Measurements from ENCODE around the gene APEH. TPM values are rescaled to one million over a fixed set of nuclear protein-coding genes. Genes with fewer than 3 reads are reported as not detected.

APEH gene
- total RNA-seq, 1 donor, result 87.7 TPM

- H3K4me3 ChIP-seq (ENCODE audit: low read depth, low read length), result no peak overlapping the region
- no peak for DNase-seq (ENCODE audit: low read depth)
- no peak for TF ChIP-seq CTCF (IDR thresholded peaks at IDR 0.05; ENCODE audit: insufficient read depth, low read length)
Observed at GRCh38 chr3:49641292-49641691, 32.9 kb upstream of the APEH start.

GRCh38 chr3:49641921-49642707 is 32.0 kb upstream of the APEH start:
- H3K4me3 ChIP-seq (ENCODE audit: low read depth, low read length), result no peak overlapping the region
- no peak for TF ChIP-seq CTCF (IDR thresholded peaks at IDR 0.05; ENCODE audit: insufficient read depth, low read length)
- no peak for DNase-seq (ENCODE audit: low read depth)

- DNase-seq (ENCODE audit: low read depth), result no peak
- no peak overlapping the region for H3K4me3 ChIP-seq (ENCODE audit: low read depth, low read length)
- TF ChIP-seq CTCF (IDR thresholded peaks at IDR 0.05; ENCODE audit: insufficient read depth, low read length), result no peak
Observed at GRCh38 chr3:49642708-49643145, 31.4 kb upstream of the APEH start.

GRCh38 chr3:49644684-49645083 is 29.5 kb upstream of the APEH start:
- TF ChIP-seq CTCF (IDR thresholded peaks at IDR 0.05; ENCODE audit: insufficient read depth, low read length), result no peak
- no peak for DNase-seq (ENCODE audit: low read depth)
- H3K4me3 ChIP-seq (ENCODE audit: low read depth, low read length), result no peak overlapping the region

GRCh38 chr3:49646236-49646635 is 27.9 kb upstream of the APEH start:
- DNase-seq (ENCODE audit: low read depth), result no peak
- no peak for TF ChIP-seq CTCF (IDR thresholded peaks at IDR 0.05; ENCODE audit: insufficient read depth, low read length)

GRCh38 chr3:49647741-49648140 is 26.4 kb upstream of the APEH start:
- no peak for TF ChIP-seq CTCF (IDR thresholded peaks at IDR 0.05; ENCODE audit: insufficient read depth, low read length)
- DNase-seq (ENCODE audit: low read depth), result no peak
- no peak overlapping the region for H3K4me3 ChIP-seq (ENCODE audit: low read depth, low read length)

More at GRCh38 chr3:49646236-49646635, 27.9 kb upstream of the APEH start:
- no peak overlapping the region for H3K4me3 ChIP-seq (ENCODE audit: low read depth, low read length)

Measured in fibroblast of the aortic adventitia (primary cell).